ENCODE measurements around the gene CELSR2. TPM values are rescaled to one million over a fixed set of nuclear protein-coding genes. Genes with fewer than 3 reads are reported as not detected.

Gene CELSR2
- polyA plus RNA-seq, 1 donor from 2014 or later = 0.15 TPM

Other genes with a start within 250 kb of the CELSR2 start
- 3.7 TPM for gene WDR47, start 207.4 kb upstream of the CELSR2 start, polyA plus RNA-seq
- 2.7 TPM for gene TAF13, start 173.5 kb upstream of the CELSR2 start, polyA plus RNA-seq
- gene TMEM167B, start 158.8 kb upstream of the CELSR2 start, polyA plus RNA-seq = 34.8 TPM
- 1.0 TPM for gene ELAPOR1, start 135.4 kb upstream of the CELSR2 start, polyA plus RNA-seq
- gene SARS1, start 35.6 kb upstream of the CELSR2 start, polyA plus RNA-seq = 127 TPM
- gene PSRC1, start 33.6 kb downstream of the CELSR2 start, polyA plus RNA-seq = not detected
- gene MYBPHL, start 57.5 kb downstream of the CELSR2 start, polyA plus RNA-seq = not detected
- gene SORT1, start 148.4 kb downstream of the CELSR2 start, polyA plus RNA-seq = 0.09 TPM
- 77.1 TPM for gene PSMA5, start 176.9 kb downstream of the CELSR2 start, polyA plus RNA-seq
- not detected for gene SYPL2, start 217.0 kb downstream of the CELSR2 start, polyA plus RNA-seq
- 7.3 TPM for gene ATXN7L2, start 234.4 kb downstream of the CELSR2 start, polyA plus RNA-seq
- 8.6 TPM for gene CYB561D1, start 244.6 kb downstream of the CELSR2 start, polyA plus RNA-seq

Measured in IgD-negative memory B cell (primary cell).